A549 treated with Hydrocortisone at 1 μM for 4 hours (cell line): Measurements from ENCODE around the gene C13orf42. TPM values are rescaled to one million over a fixed set of nuclear protein-coding genes. Genes with fewer than 3 reads are reported as not detected.

ENCODE experiments used
- total RNA-seq: library from RNA; stranded (reverse); fragments of 200-300 nt; extraction: Qiagen RNA extraction; gene quantifications from 5 replicates; pipeline ENCODE4 v1.2.3, GENCODE V29; 2022

The C13orf42 gene
- not detected in 5 replicates for total RNA-seq

DNA sequence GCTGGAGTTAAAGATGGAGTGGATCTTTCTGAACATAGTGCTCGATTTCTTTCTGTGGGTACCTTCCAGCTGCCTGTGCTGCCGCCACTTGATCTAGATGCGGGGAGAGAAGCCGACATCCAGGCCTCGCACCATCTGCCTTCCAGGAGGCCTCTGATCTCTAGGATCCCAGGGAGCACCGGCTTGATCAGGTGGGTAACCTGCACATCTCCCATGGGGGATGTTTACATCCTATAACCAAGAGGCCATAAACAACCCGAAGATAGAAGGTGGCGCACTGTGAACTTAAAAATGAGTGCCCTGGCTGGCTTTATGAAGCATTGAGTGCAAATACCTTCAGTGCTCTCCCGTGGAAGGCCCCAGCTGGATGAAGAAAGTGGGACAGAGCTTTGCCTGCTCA, at the start of gene C13orf42:
Gene C13orf42, minus strand, starts transcription at position 101 of the 400 bp plus-strand sequence. Its CDS starts 65 bp downstream, at position 36.

Other genes starting within 250 kb of the C13orf42 start
- 24.9 to 29.8 TPM (median 27.1 TPM) in 5 replicates for gene RNASEH2B, start 201.5 kb downstream of the C13orf42 start, total RNA-seq
- 1.8 to 2.4 TPM (median 2.1 TPM) in 5 replicates for gene FAM124A, start 111.1 kb upstream of the C13orf42 start, total RNA-seq
- 0.07 TPM in 1 of 5 replicates, not detected in the others for gene SERPINE3, start 228.4 kb upstream of the C13orf42 start, total RNA-seq